T-helper 22 cell (primary cell): ENCODE measurements around the gene GHRHR.

Source experiments
- DNase-seq: peaks from one replicate; pipeline ENCODE4 v3.0.0-alpha.2; 2020; ENCODE audit warnings: low read depth

Gene GHRHR

DNA sequence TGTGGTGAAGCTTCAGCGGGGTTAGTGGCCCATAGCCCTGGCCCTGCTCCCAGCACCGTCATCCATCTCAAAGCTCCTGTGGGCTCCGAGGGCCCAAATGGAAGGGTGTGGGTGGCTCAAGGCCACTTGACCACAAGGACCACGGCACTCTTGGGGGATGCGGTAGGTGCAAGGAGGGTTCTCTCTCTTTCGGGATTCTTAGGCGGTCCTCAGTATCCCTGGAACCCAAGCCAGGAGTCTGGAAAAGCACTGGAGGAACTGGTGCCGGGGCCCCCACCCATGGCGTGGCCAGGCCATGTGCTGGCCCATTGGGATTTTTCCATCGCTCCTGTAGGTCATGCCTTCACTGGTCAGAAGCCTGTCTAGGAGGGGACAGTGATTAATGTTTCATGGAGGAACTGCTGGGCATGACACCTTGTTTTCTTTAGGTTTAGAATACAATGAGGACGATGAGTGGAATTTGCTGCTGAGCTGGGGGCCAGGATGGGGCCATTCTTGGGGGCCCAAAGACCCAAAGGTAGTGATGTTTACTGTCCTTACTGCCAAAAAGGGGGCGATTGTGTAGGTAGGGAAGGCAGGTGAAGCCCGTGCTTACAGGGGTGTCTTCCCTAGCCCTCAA is 35.4 kb upstream of the GHRHR start:
- no peak for DNase-seq

DNA sequence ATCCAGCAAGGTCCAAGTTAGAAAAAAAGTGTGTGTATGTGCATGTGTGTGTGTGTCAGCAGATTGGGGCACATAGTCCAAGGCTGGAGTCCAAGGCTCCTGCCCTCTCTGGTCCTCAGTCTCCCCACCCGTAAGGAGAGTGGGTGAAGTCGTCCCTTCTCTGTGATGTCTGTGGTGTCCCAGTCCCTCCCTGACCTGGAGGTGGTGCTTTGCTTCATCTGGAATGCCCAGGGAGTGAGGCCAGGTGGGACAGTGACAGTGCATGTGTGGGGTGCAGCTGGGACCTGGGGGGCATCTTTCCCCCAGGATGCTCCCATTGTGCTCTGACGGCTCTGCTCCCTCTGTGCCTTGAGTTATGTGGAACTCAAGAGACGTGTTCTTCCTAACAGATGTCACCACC is 34.1 kb upstream of the GHRHR start:
- DNase-seq, result no peak

DNA sequence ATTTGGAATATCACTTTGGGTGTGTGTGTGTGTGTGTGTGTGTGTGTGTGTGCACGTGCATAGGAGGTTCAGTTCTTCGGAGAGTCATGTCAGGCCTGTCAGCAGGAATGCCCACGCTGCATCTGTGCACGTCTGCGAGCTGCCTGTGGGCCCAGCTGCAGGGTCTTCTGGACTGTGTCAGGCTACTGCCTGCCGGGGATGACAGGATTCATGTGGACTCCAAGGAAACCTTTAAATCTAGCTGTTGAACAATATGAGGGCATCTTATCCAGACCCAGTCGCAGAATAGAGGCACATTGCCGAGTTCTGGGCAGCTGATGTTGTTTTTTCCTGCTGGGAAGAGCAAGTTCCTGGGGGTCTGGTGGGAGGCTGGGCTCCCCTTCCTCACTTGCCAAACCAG is 33.1 kb upstream of the GHRHR start:
- DNase-seq, result no peak

DNA sequence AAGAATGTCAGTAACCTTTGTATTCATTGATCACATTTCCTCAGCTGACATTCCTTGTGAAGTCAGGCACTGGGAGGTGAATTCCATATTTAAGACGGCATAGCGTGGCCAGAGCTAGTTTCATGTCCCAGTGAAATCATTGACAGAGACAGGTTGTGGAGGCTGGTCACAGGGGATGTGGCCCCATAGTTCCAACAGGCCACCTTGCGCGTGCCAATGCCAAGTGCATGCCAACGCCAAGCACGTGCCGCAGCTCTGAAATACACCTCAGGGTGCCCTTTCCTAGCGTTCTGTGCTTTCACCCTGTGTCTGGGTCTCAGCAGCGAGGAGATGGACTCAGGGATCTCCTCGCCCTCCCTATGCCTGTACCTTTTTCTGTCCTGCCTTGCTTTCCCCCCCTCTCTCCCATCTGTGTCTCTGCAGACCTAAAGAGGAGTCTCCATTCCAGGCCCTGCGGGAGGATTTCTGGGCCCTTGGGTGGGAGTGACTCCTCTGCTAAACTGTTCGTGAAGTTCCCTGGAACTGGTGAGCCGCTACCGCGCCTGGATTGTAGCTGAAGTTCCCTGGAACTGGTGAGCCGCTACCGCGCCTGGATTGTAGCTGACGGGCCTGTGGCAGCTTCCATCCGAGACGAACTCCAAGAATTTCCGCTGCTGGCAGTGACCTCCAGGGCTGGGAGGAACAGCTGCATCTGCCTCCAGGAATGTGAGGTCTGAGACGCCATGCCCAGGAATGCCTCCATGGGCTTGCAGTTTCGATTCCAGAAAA is 32.4 kb upstream of the GHRHR start:
- DNase-seq, result no peak

DNA sequence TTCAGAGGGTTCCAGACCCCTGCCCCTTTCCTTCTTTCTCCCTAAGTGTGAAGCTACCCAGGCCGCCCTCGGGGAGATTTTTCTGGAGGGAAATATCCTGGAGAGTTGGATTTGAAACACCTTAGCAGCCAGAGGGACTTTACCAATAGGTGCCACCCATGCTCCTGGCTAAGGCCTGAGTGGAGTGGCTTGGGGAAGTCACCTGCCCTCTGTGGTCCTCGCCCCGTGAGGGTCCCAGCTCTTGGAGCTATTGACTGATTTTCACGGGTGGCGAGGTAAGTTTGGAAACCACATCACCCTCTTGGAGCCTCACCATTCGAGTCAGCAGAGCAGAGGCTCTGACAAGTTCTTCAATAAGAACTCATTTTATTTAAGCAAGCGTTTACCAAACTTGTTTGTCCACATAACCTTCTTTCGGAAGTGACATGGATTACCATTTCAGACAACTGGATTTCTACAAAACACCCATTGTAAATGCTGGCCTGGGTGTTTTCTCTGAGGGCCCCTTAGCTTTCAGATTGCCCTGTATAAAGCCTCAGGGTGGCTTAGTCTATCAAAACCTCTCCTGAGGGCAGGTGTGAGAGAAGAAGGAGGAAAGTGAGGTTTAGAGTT is 31.7 kb upstream of the GHRHR start:
- DNase-seq, result no peak

DNA sequence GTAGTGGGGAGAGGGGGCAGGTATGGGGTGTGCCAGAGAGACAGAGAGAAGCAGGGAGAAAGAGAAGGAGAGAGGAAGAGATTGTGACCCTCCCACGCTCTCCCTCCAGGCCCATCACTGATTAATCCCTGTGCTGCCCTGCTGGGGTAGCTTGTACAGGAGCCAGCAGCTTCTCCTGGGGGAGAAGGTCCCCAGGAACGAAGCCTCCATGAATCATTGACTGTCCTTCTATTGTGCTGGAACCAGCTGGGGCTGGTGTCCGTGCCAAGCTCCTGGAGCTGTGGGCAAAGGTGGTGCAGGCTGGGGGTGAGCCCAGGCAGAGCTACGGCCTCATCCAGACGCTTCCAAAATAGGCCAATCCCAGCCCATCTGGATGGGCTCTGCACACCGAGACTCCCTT is 31.2 kb upstream of the GHRHR start:
- DNase-seq, result no peak

DNA sequence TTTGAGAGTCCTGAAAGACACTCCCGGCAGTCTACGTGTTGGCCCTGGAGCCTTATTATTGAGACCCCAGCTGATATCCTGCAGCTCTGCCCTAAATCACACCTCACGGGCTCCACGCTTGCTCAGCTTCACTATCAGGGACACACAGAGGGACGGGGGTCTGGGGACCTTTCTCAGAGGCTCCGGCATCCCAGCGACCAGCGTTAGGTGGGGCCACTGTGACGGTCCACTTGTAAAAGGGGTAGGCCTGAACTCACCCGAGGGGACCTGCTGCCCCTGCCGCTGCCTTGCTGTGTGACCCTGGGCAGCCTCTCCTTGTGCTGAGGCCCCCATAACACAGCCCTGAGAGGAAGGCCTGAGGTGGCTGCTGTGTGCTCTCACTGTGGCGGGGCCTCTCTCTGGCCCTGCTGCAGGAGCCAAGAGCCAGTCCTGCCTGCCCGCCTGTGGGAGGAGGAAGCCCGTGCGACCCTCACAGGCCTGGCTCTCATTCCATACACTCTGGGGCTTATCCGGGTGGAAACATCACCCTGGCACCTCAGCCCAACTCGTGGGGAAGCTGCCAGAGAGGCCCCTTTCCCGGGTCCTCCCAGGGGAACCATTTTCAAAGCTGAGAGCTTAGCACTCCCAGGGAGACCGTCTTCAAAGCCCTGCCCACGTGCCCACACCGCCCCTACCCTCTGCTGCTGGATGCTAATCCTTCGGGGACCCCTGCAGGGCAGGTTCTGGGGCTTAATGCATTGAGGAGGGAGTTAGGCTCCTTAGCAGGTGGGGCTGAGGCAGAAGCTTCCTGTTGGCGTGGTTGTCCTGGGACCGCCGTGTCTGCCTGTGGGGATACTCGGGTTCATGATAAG is 30.4 kb upstream of the GHRHR start:
- no peak for DNase-seq

DNA sequence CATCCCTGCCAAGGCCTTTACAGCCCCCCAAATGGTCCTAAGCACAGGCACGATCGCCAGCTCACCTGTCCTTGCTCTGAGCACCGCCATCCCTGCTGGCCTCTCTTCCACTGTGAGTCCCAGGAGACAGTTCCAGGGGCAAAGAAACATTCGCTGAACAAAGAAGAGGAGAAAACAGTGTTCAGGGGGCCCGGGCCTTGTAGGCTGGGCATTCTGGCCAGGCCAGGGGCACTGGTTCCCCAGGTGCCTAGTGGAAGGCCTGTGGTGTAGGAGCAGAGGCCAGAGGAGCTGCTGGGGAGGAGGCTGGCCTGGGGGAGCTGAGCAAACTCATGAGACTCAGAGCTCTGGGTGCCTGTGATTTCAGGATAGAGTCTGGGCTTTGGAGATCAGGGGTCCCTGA is 29.5 kb upstream of the GHRHR start:
- no peak for DNase-seq

DNA sequence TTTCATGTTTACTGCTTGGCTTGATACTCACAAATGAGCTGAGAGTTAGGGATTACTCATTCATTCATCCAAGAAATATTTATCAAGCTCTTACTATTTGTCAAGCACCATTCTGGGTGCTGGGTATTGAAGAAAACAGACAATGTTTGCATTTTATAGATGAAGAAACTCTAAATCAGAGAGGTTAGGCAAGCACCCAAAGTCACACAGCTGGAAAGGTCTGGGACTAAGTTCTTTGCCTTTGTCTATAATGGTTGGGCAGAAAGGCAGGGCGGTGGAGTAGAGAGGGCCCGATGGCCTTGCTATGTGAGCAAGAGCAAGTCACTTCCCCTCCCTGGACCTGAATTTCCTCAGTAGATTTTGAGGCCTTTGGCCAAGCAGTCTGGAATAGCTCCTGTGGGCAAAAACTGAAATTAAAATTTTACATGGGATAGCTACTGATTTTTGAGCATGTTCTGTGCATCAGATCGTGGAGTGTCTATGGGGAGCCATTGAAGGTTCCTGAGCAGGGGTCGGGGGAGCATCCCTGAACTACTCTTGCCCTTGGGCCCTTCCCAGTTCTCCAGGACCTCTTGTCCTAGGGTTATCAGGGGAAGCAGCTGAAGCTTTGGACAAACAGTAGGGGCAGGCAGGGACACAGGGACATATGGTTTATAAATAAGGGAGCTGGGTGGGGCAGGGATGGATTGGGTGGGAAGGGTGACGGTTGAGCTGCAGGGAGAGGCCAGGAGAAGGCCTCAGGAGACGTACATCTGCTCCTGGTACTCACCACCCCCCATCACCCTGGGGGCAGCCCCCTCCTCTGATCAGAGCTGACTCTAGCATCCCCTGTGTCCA is 28.8 kb upstream of the GHRHR start:
- DNase-seq, result no peak

DNA sequence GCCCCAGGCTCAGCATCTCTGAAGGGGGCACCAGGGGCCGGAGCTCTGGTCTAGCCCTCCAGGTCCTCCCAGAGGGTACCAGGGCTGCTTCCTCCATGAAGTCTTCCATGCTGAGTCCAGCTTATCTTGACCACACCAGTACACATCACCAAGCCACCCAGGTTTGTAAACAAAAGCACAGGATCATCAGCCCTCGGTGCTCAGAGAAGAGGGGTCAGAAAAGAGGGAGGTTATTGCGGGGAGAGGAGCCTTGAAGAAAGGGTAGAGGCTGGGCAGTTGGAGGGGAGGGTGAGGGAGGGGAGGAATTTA is 28.2 kb upstream of the GHRHR start:
- DNase-seq, result no peak

DNA sequence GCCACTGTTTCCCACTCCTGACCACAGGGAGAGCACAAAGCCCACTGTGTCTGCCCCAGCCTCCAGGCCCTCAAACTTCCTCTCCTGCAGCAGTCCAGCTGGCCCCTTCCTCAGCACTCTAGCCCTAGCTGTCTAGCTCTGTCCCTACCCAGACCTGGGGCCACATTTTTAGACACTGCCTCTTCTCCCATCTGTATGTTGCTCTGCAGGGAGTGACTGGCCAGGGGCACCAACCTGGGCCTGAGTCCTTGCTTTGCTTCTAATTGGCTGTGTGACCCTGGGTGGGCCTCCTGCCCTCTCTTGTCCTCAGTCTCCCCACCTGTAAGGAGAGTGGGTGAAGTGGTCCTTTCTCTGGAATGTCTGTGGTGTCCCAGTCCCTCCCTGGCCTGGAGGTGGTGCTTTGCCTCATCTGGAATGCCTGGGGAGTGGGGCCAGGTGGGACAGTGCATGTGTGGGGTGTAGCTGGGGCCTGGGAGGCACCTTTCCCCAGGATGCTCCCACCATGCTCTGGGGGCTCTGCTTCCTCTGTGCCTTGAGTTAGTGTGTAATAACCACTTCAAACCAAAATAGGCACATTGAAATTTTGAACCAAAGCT is 27.0 kb upstream of the GHRHR start:
- no peak for DNase-seq

DNA sequence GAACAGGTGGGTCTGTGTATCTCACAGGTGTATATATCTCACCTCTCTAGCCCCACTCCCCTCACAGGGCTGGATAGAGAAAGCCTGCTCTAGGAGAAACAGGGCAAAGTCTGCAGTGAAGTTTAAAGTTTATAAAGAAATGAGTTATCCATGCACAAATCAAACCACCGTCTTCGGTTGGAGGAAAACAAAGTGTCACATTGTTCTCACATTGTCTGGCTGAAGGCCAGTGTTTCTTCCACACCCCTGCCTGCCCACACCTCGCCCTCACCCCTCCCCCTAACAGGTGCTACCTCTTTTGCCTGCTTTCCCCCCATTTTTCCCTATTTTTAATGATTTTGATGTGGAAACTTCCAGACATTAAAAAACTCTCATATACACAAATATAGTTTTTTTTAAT is 26.3 kb upstream of the GHRHR start:
- DNase-seq, result no peak

DNA sequence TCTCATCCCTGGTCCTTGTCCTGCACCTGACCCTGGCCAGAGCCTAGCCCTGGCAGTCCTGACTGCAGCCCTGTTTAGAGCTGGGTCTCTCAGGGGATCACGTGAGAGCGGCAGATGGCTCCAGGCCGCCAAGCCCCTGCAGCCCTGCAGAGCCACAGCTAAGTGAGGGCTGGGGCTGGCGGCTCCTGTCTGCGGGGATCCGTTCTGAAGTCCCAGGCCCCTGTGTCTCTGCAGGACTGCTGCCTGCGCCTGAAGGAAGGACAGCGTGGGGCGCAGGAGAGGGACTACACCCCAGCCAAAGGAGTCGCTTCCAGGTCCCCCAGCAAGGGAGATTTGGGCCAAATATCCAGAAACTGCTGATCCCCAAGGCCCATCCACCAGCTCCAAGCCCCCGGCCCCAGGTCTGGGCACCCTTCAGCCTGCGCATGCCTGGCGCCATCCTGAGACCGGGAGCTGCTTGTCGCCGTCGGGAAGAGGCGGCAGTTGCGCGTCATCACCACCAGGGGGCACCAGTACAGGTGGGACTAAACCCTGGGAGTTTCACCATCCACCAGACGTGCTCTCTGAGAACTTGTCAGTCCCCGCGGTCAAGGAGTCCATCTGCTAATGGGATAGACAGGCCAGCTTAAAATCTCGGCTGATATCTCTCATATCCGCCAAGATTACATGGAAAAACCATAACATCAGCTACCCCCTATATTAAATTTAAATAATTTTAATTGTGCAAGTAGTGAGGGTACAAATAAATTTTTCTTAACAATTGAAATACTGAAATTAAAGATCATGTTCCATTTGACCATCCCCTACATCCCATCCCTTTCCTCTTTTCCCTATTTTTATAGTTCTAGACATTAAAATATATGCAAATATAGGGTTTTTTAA is 25.1 kb upstream of the GHRHR start:
- DNase-seq, result peak; percentile 15

DNA sequence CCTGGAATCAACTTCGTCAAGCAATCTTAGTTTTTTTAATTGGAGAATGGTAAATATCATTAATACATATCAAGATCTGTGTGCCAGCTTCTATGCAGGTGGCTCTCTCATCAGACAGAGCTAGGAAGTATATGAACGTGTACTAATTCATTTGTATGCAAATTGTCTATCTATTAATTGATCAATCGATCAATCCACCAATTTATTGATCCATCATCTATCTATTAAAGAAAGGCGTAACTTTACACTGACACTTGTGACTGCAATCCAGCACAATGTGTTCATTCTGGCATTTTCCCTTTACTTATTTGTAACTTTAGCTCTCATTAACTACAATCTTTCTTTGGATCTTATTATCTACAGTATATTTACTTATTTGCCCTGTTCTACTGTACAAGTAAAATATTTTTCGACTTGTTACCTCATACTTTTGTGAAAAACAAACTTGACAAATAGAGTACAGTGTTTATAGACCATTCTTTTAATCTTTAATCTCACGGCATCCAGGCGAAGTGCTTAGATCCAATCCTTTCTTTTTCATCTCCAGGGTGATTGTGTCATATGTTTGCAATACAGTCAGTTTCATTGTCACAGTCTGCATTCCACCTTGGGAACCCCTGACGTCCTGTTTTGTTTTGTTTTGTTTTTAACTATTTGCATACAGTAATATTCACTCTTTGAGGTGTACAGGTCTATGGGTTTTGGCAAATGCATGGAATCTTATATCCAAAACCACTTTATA is 22.0 kb upstream of the GHRHR start:
- no peak for DNase-seq

DNA sequence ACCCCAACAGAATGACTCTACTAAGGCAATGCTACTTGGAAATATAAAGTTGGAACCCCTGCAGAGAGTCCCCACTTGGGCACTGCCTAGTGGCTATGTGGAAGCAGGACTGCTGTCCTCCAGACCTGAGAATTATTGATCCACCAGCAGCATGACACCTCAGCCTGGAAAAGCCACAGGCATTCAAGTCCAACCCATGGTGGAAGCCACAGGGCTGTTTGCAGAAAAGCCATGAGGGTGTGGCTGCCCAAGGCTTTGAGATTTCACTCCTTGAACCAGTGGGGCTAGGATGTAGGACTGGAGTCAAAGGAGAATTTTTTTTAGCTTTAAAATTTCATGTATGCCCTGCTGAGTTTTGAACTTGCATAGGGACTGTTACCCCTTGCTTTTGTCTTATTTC is 13.6 kb upstream of the GHRHR start:
- DNase-seq, result no peak

DNA sequence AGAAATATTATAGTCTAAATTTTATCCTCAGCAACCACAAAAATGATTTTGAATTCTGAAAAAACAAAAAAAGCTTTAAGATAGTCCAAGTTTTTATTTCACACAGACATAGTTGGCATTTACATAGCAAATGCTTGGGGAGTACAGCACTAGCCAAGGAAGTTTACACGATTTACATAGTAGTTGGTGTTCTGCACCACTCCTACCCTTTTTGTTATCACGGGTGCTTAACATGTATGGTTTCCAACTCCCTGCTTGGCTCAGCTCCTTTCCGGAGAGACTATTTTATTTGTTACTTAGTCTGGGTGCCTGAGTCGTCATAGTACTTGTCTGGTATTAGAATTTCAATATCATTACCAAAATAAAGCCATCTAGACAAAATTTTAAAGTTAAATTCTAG is 8.8 kb upstream of the GHRHR start:
- DNase-seq, result no peak

DNA sequence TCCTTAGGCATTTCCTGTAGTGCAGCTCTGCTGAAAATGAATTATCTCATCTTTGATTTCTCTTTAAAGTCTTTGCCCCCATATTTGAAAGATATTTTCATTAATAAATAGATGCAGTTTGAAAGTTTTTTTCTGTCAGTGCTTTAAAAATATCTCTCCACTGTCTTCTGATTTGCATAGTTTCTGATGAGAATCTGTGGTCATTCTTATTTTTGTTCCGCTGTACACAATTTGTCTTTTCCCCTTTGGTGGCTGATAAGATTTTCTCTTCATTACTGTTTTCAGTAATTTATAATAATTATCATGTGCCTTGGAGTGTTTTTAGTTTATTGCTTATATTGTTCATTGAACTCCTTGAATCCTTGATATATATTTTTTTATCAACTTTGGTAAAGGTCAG is 7.0 kb upstream of the GHRHR start:
- DNase-seq, result no peak

DNA sequence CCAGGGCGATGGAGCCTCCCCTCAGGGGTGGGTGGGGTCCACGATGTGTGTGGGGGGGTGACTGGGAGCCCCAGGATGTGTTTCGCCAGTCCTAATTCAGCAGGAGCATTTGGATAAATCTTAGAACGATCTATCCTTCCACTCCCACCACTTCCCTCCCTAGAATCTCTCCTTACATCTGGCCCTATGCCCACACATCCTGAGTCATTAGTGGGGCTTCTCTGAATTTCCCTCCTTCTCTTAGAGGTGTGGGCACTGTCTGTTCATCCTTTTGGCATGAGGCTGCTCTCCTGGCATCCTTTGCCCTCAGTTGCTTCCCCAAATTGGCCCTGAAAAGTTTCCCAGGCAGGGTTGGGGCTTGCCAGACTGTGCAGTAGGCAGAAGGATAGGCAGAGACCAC is 1.6 kb downstream of the GHRHR start:
- no peak for DNase-seq

DNA sequence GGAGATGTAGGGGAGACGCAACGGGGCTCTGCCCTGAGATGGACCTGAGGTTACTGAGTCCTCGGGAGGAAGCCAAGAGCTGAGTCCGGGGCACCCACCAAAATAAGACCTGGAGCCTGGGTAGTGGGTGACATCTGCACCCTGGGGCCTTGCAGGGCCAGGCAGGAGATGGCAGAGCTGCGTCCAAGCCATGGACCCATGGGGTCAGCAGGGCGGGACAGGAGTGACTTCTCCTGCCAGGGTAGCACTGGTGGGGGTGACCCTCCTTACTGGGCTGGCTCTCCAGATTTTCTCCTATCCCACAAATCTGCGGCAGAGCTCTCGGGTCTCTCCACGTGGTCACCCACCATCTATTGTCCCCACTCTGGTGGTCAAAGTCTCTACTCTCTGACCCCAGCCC is 2.1 kb downstream of the GHRHR start:
- no peak for DNase-seq

DNA sequence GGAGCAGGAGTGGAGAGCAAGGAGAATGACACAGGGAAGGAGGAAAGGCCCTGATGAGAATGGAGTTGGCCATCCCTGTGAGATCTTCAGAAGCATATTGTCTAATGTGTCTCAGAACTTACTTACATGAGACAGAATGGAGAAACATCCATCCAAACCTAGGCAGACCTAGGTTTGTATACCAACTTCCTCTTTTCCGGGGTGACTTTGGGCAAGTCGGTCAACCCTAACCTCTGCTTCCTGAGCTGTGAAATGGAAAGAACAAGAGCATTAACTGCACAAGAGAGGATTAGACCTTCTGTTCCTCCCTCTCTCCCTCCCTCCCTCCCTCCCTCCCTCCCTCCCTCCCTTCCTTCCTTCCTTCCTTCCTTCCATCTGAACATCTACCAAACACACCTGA is 4.5 kb downstream of the GHRHR start:
- DNase-seq, result no peak
